ENCODE data around the gene CDYL.

The CDYL gene

GRCh38 chr6:4916954-4917561, 140.9 kb downstream of the CDYL start:
- Histone ChIP-seq H3K36me3 (ENCODE audit: control insufficient read depth, insufficient read depth, low read length) (no peaks in the 10 kb centered on the region), H3K4me2 (ENCODE audit: low read length) (no peak overlapping the region), H3K79me2 (peaks cover 14% of the 10 kb centered on the region), H3K9me3 (ENCODE audit: control insufficient read depth, low read length) (no peaks in the 10 kb centered on the region), H3K4me3 (ENCODE audit: low read depth, low read length) (no peak overlapping the region), H3K27me3 (ENCODE audit: control insufficient read depth, insufficient read depth, low read length) (no peaks in the 10 kb centered on the region), H2AFZ (no peak overlapping the region), H3K9ac (no peak overlapping the region), H3K4me1 (peaks cover 14% of the 10 kb centered on the region), H3K27ac (no peak overlapping the region)
- TF ChIP-seq CTCF (IDR thresholded peaks at IDR 0.05), result no peak

GRCh38 chr6:4920914-4921410, 144.8 kb downstream of the CDYL start:
- no peak overlapping the region for H3K4me2 ChIP-seq (ENCODE audit: low read length)
- TF ChIP-seq CTCF (IDR thresholded peaks at IDR 0.05), result no peak
- H3K4me1 ChIP-seq, result no peaks in the 10 kb centered on the region
- H3K9me3 ChIP-seq (ENCODE audit: control insufficient read depth, low read length), result no peaks in the 10 kb centered on the region
- H2AFZ ChIP-seq, result no peak overlapping the region
- H3K36me3 ChIP-seq (ENCODE audit: control insufficient read depth, insufficient read depth, low read length), result no peaks in the 10 kb centered on the region
- H3K79me2 ChIP-seq, result peaks cover 31% of the 10 kb centered on the region
- no peak overlapping the region for H3K27ac ChIP-seq
- no peak overlapping the region for H3K4me3 ChIP-seq (ENCODE audit: low read depth, low read length)
- no peaks in the 10 kb centered on the region for H3K27me3 ChIP-seq (ENCODE audit: control insufficient read depth, insufficient read depth, low read length)
- no peak overlapping the region for H3K9ac ChIP-seq

- no peak overlapping the region for H3K4me3 ChIP-seq (ENCODE audit: low read depth, low read length)
- TF ChIP-seq CTCF (IDR thresholded peaks at IDR 0.05), result no peak
- H3K79me2 ChIP-seq, result peaks cover 31% of the 10 kb centered on the region
- H3K9ac ChIP-seq, result no peak overlapping the region
- no peaks in the 10 kb centered on the region for H3K9me3 ChIP-seq (ENCODE audit: control insufficient read depth, low read length)
- H3K27ac ChIP-seq, result no peak overlapping the region
- no peaks in the 10 kb centered on the region for H3K36me3 ChIP-seq (ENCODE audit: control insufficient read depth, insufficient read depth, low read length)
- no peak overlapping the region for H3K4me2 ChIP-seq (ENCODE audit: low read length)
- no peaks in the 10 kb centered on the region for H3K27me3 ChIP-seq (ENCODE audit: control insufficient read depth, insufficient read depth, low read length)
- no peak overlapping the region for H2AFZ ChIP-seq
- H3K4me1 ChIP-seq, result no peaks in the 10 kb centered on the region
Measured at GRCh38 chr6:4922488-4923037, 146.4 kb downstream of the CDYL start.

- Histone ChIP-seq H3K9ac (no peak overlapping the region), H3K4me1 (no peaks in the 10 kb centered on the region), H3K27ac (no peak overlapping the region), H3K36me3 (ENCODE audit: control insufficient read depth, insufficient read depth, low read length) (no peaks in the 10 kb centered on the region), H3K4me2 (ENCODE audit: low read length) (no peak overlapping the region), H3K27me3 (ENCODE audit: control insufficient read depth, insufficient read depth, low read length) (no peaks in the 10 kb centered on the region), H3K9me3 (ENCODE audit: control insufficient read depth, low read length) (no peaks in the 10 kb centered on the region), H3K79me2 (peaks cover 33% of the 10 kb centered on the region), H2AFZ (no peak overlapping the region), H3K4me3 (ENCODE audit: low read depth, low read length) (no peak overlapping the region)
- no peak for TF ChIP-seq CTCF (IDR thresholded peaks at IDR 0.05)
Measured at GRCh38 chr6:4923081-4923480, 146.9 kb downstream of the CDYL start.
